ENCODE results near the gene CCT6B. TPM values are rescaled to one million over a fixed set of nuclear protein-coding genes. Genes with fewer than 3 reads are reported as not detected.

CCT6B gene
- total RNA-seq, 1 experiment from 2014 or later: 1.1 TPM

GRCh38 chr17:34988644-34989043 lies 27.4 kb upstream of the CCT6B start:
- ChIA-PET POLR2A (no interaction called here), RAD21 (ENCODE audit: low non-redundant PET in 1 of 2, low total read pairs in 2 of 2, uncharacterized antibody in 2 of 2, unreplicated experiment in 2 of 2) (no interaction called here), CTCF (no interaction called here)
- BruUV-seq (replicated peaks): no TSS peak
- ATAC-seq (no peak), DNase-seq (ENCODE audit: low read depth, low spot score) (no peak)
- no peaks in the 10 kb centered on the region for H3K4me1 ChIP-seq (ENCODE audit: control insufficient read depth in 1 of 2, insufficient read depth in 2 of 2, low read length in 2 of 2)
- intact Hi-C loops (cut with micrococcal nuclease): no loop called here
- peaks cover 4% of the 10 kb centered on the region; the same call in 1 of the 2 replicates for H3K79me2 ChIP-seq (ENCODE audit: insufficient read depth, low read length)
- H3K4me3 ChIP-seq (replicated peaks in 1 of 2; ENCODE audit: low read depth in 1 of 2, low read length in 2 of 2): no peak overlapping the region
- peaks cover 38 to 49% of the 10 kb centered on the region in 2 experiments; a peak in 3 of 4 replicates for H3K36me3 ChIP-seq (ENCODE audit: control insufficient read depth in 1 of 2, insufficient read depth in 2 of 2, low read length in 2 of 2)
- no peak overlapping the region for H3K27ac ChIP-seq (ENCODE audit: low read depth, low read length)
- no peaks in the 10 kb centered on the region for H3K9me3 ChIP-seq (ENCODE audit: control insufficient read depth in 1 of 2, insufficient read depth in 1 of 2, low read depth in 1 of 2, low read length in 2 of 2)
- H3K9ac ChIP-seq (ENCODE audit: low read length): no peak overlapping the region
- H2AFZ ChIP-seq (ENCODE audit: low read depth, low read length, poor library complexity, severe bottlenecking): no peak overlapping the region
- TF ChIP-seq SRF (IDR thresholded peaks at IDR 0.05; ENCODE audit: low read depth) (no peak), SP1 (IDR thresholded peaks at IDR 0.05; ENCODE audit: low read depth) (no peak), REST (IDR thresholded peaks at IDR 0.05; ENCODE audit: low read depth) (no peak), ZFX (IDR thresholded peaks at IDR 0.05) (no peak), EZH2phosphoT487 (IDR thresholded peaks at IDR 0.05; ENCODE audit: borderline replicate concordance) (no peak), POLR2A (IDR thresholded peaks at IDR 0.05; ENCODE audit: borderline replicate concordance, extremely low read depth, insufficient read depth, insufficient read length) (no peak), RAD21 (IDR thresholded peaks at IDR 0.05; ENCODE audit: low read depth) (no peak), CEBPB (IDR thresholded peaks at IDR 0.05; ENCODE audit: low read depth) (no peak), SIN3A (IDR thresholded peaks at IDR 0.05; ENCODE audit: low read depth) (no peak), MAX (IDR thresholded peaks at IDR 0.05) (no peak), CBX3 (IDR thresholded peaks at IDR 0.05; ENCODE audit: low read depth) (no peak), YY1 (IDR thresholded peaks at IDR 0.05; ENCODE audit: extremely low read depth, insufficient replicate concordance, low read depth, low read length) (no peak), TCF7L2 (IDR thresholded peaks at IDR 0.05; ENCODE audit: borderline replicate concordance, extremely low read depth, insufficient read depth, insufficient read length) (no peak), EGR1 (IDR thresholded peaks at IDR 0.05; ENCODE audit: low read depth) (no peak), JUND (IDR thresholded peaks at IDR 0.05) (no peak), ELF1 (IDR thresholded peaks at IDR 0.05; ENCODE audit: borderline replicate concordance, low read depth) (no peak), EZH2 (IDR thresholded peaks at IDR 0.05) (no peak), ZNF274 (IDR thresholded peaks at IDR 0.05; ENCODE audit: low read depth, low read length) (no peak), ATF3 (IDR thresholded peaks at IDR 0.05) (no peak)
- H4K20me1 ChIP-seq (ENCODE audit: insufficient read depth): no peaks in the 10 kb centered on the region
- no peaks in the 10 kb centered on the region for H3K9me2 ChIP-seq (ENCODE audit: insufficient read depth)
- no peaks in the 10 kb centered on the region for H3K27me3 ChIP-seq (ENCODE audit: insufficient read depth, low read length)
- no peak overlapping the region for H3K4me2 ChIP-seq (ENCODE audit: low read length)
